CD4-positive, alpha-beta memory T cell (primary cell): Measurements from ENCODE around the gene GPSM1. TPM values are rescaled to one million over a fixed set of nuclear protein-coding genes. Genes with fewer than 3 reads are reported as not detected.

Experiments used
- CTCF ChIA-PET: fragments of 350-600 bp; sonication (Branson Sonifier 250); formaldehyde crosslinking; loops from one replicate; lab custom pipeline; 2021; ENCODE audit warnings: inconsistent platforms; ENCODE audit not compliant: partially characterized antibody; lab: Charles Lee
- POLR2A ChIA-PET: fragments of 350-600 bp; sonication (Branson Sonifier 250); formaldehyde crosslinking; loops from one replicate; lab custom pipeline; 2021; ENCODE audit not compliant: partially characterized antibody; lab: Charles Lee
- DNase-seq, 5 donors: peaks; one replicate each; pipeline versions ENCODE4 v3.0.0 to v3.0.0-alpha.2; 2020 to 2022; ENCODE audit warnings: mixed read lengths in 1 of 5
- H3K27ac ChIP-seq: one replicate; pipeline ENCODE4 v1.7.0; 2013; ENCODE audit warnings: low read depth, low read length
- H3K27me3 ChIP-seq: 2 replicates; pipeline ENCODE4 v1.7.0; 2013; ENCODE audit warnings: mild to moderate bottlenecking, low read length, moderate library complexity; ENCODE audit not compliant: insufficient read depth
- H3K36me3 ChIP-seq: 2 replicates; pipeline ENCODE4 v1.7.0; 2013; ENCODE audit warnings: mild to moderate bottlenecking, low read length, moderate library complexity; ENCODE audit not compliant: insufficient read depth
- H3K4me1 ChIP-seq: 2 replicates; pipeline ENCODE4 v1.7.0; 2013; ENCODE audit warnings: mild to moderate bottlenecking, low read length, moderate library complexity; ENCODE audit not compliant: insufficient read depth
- H3K4me3 ChIP-seq, 2 donors: one replicate each; pipeline ENCODE4 v1.7.0; 2013; ENCODE audit warnings: low read length in 2 of 2, mild to moderate bottlenecking in 1 of 2
- H3K9me3 ChIP-seq, 2 donors: one replicate each; pipeline ENCODE4 v1.7.0; 2013; ENCODE audit warnings: low read length in 2 of 2, control low read depth in 1 of 2; ENCODE audit not compliant: control insufficient read depth in 1 of 2
- H3K27ac Mint-ChIP-seq, 7 donors: one replicate each; pipeline ENCODE4 v1.8.0; 2020 to 2021; ENCODE audit warnings: mixed read lengths in 7 of 7, mild to moderate bottlenecking in 6 of 7, inconsistent platforms in 3 of 7, moderate library complexity in 3 of 7
- H3K27me3 Mint-ChIP-seq, 2 donors: one replicate each; pipeline ENCODE4 v1.8.0; 2020 to 2021; ENCODE audit warnings: mixed read lengths in 2 of 2
- H3K36me3 Mint-ChIP-seq, 2 donors: one replicate each; pipeline ENCODE4 v1.8.0; 2020 to 2021; ENCODE audit warnings: mixed read lengths in 2 of 2, inconsistent platforms in 1 of 2, mild to moderate bottlenecking in 1 of 2
- H3K4me1 Mint-ChIP-seq, 4 donors: one replicate each; pipeline ENCODE4 v1.8.0; 2020 to 2021; ENCODE audit warnings: mixed read lengths in 4 of 4, mild to moderate bottlenecking in 1 of 4
- H3K4me3 Mint-ChIP-seq, 8 donors: one replicate each; pipeline ENCODE4 v1.8.0; 2020 to 2021; ENCODE audit warnings: mixed read lengths in 8 of 8, mild to moderate bottlenecking in 7 of 8, moderate library complexity in 6 of 8, inconsistent platforms in 3 of 8
- H3K9me3 Mint-ChIP-seq, 8 donors: one replicate each; pipeline ENCODE4 v1.8.0; 2020 to 2021; ENCODE audit warnings: mixed read lengths in 8 of 8, mild to moderate bottlenecking in 5 of 8, inconsistent platforms in 3 of 8, moderate library complexity in 1 of 8
- intact Hi-C: fragments of 100-400 bp; cut with micrococcal nuclease; formaldehyde crosslinking; loops from one replicate; pipeline ENCODE4 v1.15.1; 2023
- polyA plus RNA-seq, 2 donors: library from polyadenylated mRNA; unstranded; fragments of 300-500 nt; fragmentation: Illumina TruSeq; gene quantifications; one replicate each; pipeline ENCODE4 v1.2.3, GENCODE V29; 2021
- total RNA-seq, 2 experiments: library from RNA; stranded (reverse); gene quantifications; one replicate each; pipeline ENCODE4 v1.2.3, GENCODE V29; 2021

Gene GPSM1
- total and polyA plus RNA-seq, 4 experiments from 2014 or later = 0.78 to 8.1 (median 4.6) TPM

- no peaks in the 10 kb centered on the region for H3K36me3 Mint-ChIP-seq
- peaks cover 1 to 8% (median 4%) of the 10 kb centered on the region in 4 donors for H3K4me1 Mint-ChIP-seq
- H3K27ac Mint-ChIP-seq = no peak overlapping the region
- Histone ChIP-seq H3K4me3 (no peak overlapping the region), H3K9me3 (no peaks in the 10 kb centered on the region), H3K27me3 (no peaks in the 10 kb centered on the region), H3K36me3 (no peaks in the 10 kb centered on the region), H3K27ac (no peak overlapping the region), H3K4me1 (peaks cover 5% of the 10 kb centered on the region)
- no peak for DNase-seq
- intact Hi-C loops = no loop called here
- POLR2A ChIA-PET = no interaction called here
- H3K9me3 Mint-ChIP-seq = peaks cover 0 to 9% (median 2%) of the 10 kb centered on the region in 8 donors
- no peak overlapping the region for H3K4me3 Mint-ChIP-seq
- peaks cover 0 to 1% of the 10 kb centered on the region in 2 donors for H3K27me3 Mint-ChIP-seq
- CTCF ChIA-PET = no interaction called here
Observed at GRCh38 chr9:136311051-136312008, 16.0 kb upstream of the GPSM1 start.

- Mint-ChIP-seq H3K4me1 (peaks cover 0 to 7% (median 3%) of the 10 kb centered on the region in 4 donors), H3K36me3 (no peaks in the 10 kb centered on the region), H3K9me3 (peaks cover 0 to 9% (median 2%) of the 10 kb centered on the region in 8 donors), H3K27me3 (no peaks in the 10 kb centered on the region), H3K27ac (no peak overlapping the region), H3K4me3 (no peak overlapping the region)
- Histone ChIP-seq H3K4me3 (no peak overlapping the region), H3K27me3 (no peaks in the 10 kb centered on the region), H3K4me1 (peaks cover 5% of the 10 kb centered on the region), H3K27ac (no peak overlapping the region), H3K36me3 (no peaks in the 10 kb centered on the region), H3K9me3 (no peaks in the 10 kb centered on the region)
- intact Hi-C loops = no loop called here
- ChIA-PET CTCF (interaction anchor here (1.1 kb wide), 1 partner anchor 89 kb away, joined by 4 read pairs; no protein-coding TSS in a partner anchor), POLR2A (no interaction called here)
- no peak for DNase-seq
Observed at GRCh38 chr9:136312009-136312375, 15.3 kb upstream of the GPSM1 start.

GRCh38 chr9:136312436-136312835, 14.9 kb upstream of the GPSM1 start:
- H3K9me3 ChIP-seq = no peaks in the 10 kb centered on the region
- Mint-ChIP-seq H3K27me3 (no peaks in the 10 kb centered on the region), H3K9me3 (peaks cover 0 to 9% (median 2%) of the 10 kb centered on the region in 8 donors), H3K4me3 (no peak overlapping the region), H3K4me1 (peaks cover 0 to 7% (median 3%) of the 10 kb centered on the region in 4 donors), H3K27ac (no peak overlapping the region), H3K36me3 (no peaks in the 10 kb centered on the region)
- intact Hi-C loops = no loop called here
- no peaks in the 10 kb centered on the region for H3K27me3 ChIP-seq
- H3K27ac ChIP-seq = no peak overlapping the region
- ChIA-PET POLR2A (interaction anchor here (0.9 kb wide), 1 partner anchor 51 kb away, joined by 5 read pairs; no protein-coding TSS in a partner anchor), CTCF (interaction anchor here (1.1 to 1.2 kb wide), 2 partner anchors 15 to 89 kb away, joined by 4 read pairs; partner anchors contain the start of gene GPSM1)
- no peaks in the 10 kb centered on the region for H3K36me3 ChIP-seq
- no peak overlapping the region for H3K4me3 ChIP-seq
- DNase-seq = peak in 4 of 5 donors; percentile 22 to 37 (median 34)
- peaks cover 5% of the 10 kb centered on the region for H3K4me1 ChIP-seq

GRCh38 chr9:136313111-136314055, 14.0 kb upstream of the GPSM1 start:
- no peak overlapping the region for H3K27ac ChIP-seq
- H3K4me1 ChIP-seq = peaks cover 5% of the 10 kb centered on the region
- Mint-ChIP-seq H3K4me3 (no peak overlapping the region), H3K27me3 (no peaks in the 10 kb centered on the region), H3K4me1 (peaks cover 0 to 7% (median 3%) of the 10 kb centered on the region in 4 donors), H3K9me3 (peaks cover 0 to 9% (median 2%) of the 10 kb centered on the region in 8 donors), H3K36me3 (no peaks in the 10 kb centered on the region), H3K27ac (no peak overlapping the region)
- no peak for DNase-seq
- H3K27me3 ChIP-seq = no peaks in the 10 kb centered on the region
- intact Hi-C loops = no loop called here
- no peak overlapping the region for H3K4me3 ChIP-seq
- ChIA-PET CTCF (interaction anchor here (1.1 to 1.2 kb wide), 2 partner anchors 14 to 88 kb away, joined by 4 read pairs; partner anchors contain the start of gene GPSM1), POLR2A (interaction anchor here (0.7 to 0.9 kb wide), 2 partner anchors 17 to 51 kb away, joined by 5 read pairs; no protein-coding TSS in a partner anchor)
- no peaks in the 10 kb centered on the region for H3K9me3 ChIP-seq
- no peaks in the 10 kb centered on the region for H3K36me3 ChIP-seq

- no peak overlapping the region for H3K27ac ChIP-seq
- H3K27me3 ChIP-seq = no peaks in the 10 kb centered on the region
- H3K4me3 ChIP-seq = no peak overlapping the region
- Mint-ChIP-seq H3K36me3 (no peaks in the 10 kb centered on the region), H3K27me3 (no peaks in the 10 kb centered on the region), H3K4me1 (peaks cover 0 to 7% (median 3%) of the 10 kb centered on the region in 4 donors), H3K27ac (no peak overlapping the region), H3K4me3 (no peak overlapping the region), H3K9me3 (peaks cover 0 to 9% (median 2%) of the 10 kb centered on the region in 8 donors)
- ChIA-PET CTCF (no interaction called here), POLR2A (no interaction called here)
- peaks cover 5% of the 10 kb centered on the region for H3K4me1 ChIP-seq
- no peaks in the 10 kb centered on the region for H3K9me3 ChIP-seq
- no peaks in the 10 kb centered on the region for H3K36me3 ChIP-seq
- intact Hi-C loops = no loop called here
- DNase-seq = no peak
Observed at GRCh38 chr9:136314056-136314416, 13.3 kb upstream of the GPSM1 start.

GRCh38 chr9:136314944-136315343, 12.4 kb upstream of the GPSM1 start:
- Mint-ChIP-seq H3K4me1 (peaks cover 0 to 7% (median 3%) of the 10 kb centered on the region in 4 donors), H3K9me3 (peaks cover 0 to 9% (median 2%) of the 10 kb centered on the region in 8 donors), H3K27me3 (no peaks in the 10 kb centered on the region), H3K4me3 (no peak overlapping the region), H3K27ac (no peak overlapping the region), H3K36me3 (no peaks in the 10 kb centered on the region)
- no peak overlapping the region for H3K27ac ChIP-seq
- H3K4me1 ChIP-seq = peaks cover 5% of the 10 kb centered on the region
- H3K27me3 ChIP-seq = no peaks in the 10 kb centered on the region
- no peak for DNase-seq
- no peaks in the 10 kb centered on the region for H3K36me3 ChIP-seq
- POLR2A ChIA-PET = no interaction called here
- CTCF ChIA-PET = no interaction called here
- H3K4me3 ChIP-seq = no peak overlapping the region
- intact Hi-C loops = no loop called here
- H3K9me3 ChIP-seq = no peaks in the 10 kb centered on the region
